AG10803 (cell line): ENCODE data around the gene RSPH1.
A peak's percentile ranks its signal among the peaks of the same experiment; 100 is the strongest.

Source experiments
- DNase-seq: peaks from one replicate; pipeline ENCODE4 v3.0.0; 2010; ENCODE audit warnings: low read depth
- H3K4me3 ChIP-seq: 2 replicates; pipeline ENCODE4 v1.5.1; 2011; ENCODE audit warnings: mild to moderate bottlenecking, low read length, control low read depth
- CTCF ChIP-seq: conservative IDR thresholded peaks from 2 replicates; pipeline ENCODE4 v1.5.1; 2011; ENCODE audit warnings: mild to moderate bottlenecking, low read length, control low read depth, inconsistent platforms

RSPH1 gene

DNA sequence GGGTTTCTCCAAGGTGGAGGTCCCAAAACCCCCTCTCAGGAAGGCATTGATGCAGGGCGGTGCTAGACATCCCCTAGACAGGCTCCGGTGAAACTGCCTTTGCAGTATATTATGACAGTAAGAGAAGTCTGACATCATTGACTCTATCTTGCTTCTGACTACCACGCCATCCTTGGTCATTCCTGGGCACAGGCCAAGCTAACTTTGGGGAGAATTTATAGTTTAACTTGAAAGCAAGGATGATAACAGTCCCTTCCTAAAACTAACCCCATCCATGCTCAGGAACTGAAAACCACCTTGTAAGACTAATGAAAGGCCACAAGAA is 30.3 kb downstream of the RSPH1 start:
- no peak overlapping the region for H3K4me3 ChIP-seq
- no peak for TF ChIP-seq CTCF
- no peak for DNase-seq

GRCh38 chr21:42465008-42465802 is 30.8 kb downstream of the RSPH1 start:
- no peak overlapping the region for H3K4me3 ChIP-seq
- TF ChIP-seq CTCF = no peak
- no peak for DNase-seq

DNA sequence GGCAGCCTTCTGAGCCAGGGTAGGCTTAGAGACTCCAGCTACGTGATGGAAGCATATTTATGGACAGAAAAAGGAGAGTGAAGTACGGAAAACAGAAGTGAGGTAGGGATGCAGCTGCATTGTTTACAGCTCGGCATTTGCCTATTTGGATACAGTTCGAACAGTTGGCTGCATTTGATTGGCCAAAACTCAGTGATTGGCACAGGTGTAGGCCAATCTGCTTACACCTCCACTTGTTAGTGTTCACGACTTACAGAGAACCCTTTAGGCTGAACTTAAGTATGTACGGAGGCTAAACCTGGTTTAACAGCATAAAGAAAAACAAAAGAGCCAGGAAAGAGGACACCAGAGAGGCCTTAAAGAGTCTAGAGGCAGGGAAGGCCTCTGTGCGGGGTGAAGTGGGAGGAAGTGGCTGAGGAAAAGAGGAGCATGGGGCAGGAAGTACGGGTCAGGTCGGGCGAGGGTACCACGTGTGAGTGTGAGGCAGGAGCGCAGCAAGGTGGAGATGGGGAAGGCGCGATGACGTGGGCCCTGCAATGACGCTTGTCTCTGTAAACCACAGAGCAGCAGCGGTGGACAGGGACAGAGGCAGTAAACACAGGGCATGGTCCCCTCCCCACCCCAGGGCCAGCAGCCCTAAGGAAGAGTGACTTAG is 32.0 kb downstream of the RSPH1 start:
- H3K4me3 ChIP-seq = no peak overlapping the region
- peak; percentile 60 for DNase-seq
- no peak for TF ChIP-seq CTCF

GRCh38 chr21:42461881-42462877 is 33.8 kb downstream of the RSPH1 start:
- TF ChIP-seq CTCF = no peak
- H3K4me3 ChIP-seq = no peak overlapping the region
- no peak for DNase-seq

DNA sequence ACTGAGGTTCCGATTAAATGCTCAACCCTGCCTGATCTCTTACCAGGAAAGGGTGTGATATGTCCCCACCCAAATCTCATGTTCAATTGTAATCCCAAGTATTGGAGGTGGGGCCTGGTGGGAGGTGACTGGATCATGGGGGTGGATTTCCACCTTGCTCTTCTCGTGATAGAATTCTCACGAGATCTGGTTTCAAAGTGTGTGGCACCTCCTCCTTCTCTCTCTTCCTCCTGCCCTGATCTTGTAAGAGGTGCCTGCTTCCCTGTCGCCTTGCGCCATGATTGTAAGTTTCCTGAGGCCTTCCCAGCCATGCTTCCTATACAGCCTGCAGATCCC is 34.9 kb downstream of the RSPH1 start:
- DNase-seq = no peak
- H3K4me3 ChIP-seq = no peak overlapping the region

More for the DNA sequence above, 34.9 kb downstream of the RSPH1 start:
- no peak for TF ChIP-seq CTCF
